Measurements from ENCODE around the gene LRRK1.

Gene LRRK1

GRCh38 chr15:100922192-100923040 is 3.3 kb downstream of the LRRK1 start:
- WGBS (ENCODE audit: extremely low coverage, insufficient coverage, insufficient read length) = no CpG with 5 or more reads among the region's 13 CpGs

GRCh38 chr15:100923076-100923475 is 3.9 kb downstream of the LRRK1 start:
- no peak overlapping the region for H3K14ac ChIP-seq (ENCODE audit: low read length)
- H3K4me2 ChIP-seq (ENCODE audit: low read length) = no peak overlapping the region
- DNase-seq = peak in 1 of 2 donors; percentile 28
- H3K23ac ChIP-seq (ENCODE audit: low read length) = no peak overlapping the region
- H3K27ac ChIP-seq (ENCODE audit: low read depth, low read length) = no peak overlapping the region
- H3K4me3 ChIP-seq (ENCODE audit: low read depth, low read length) = no peak overlapping the region
- H2BK120ac ChIP-seq (ENCODE audit: insufficient read depth, low read length, poor library complexity) = no peak overlapping the region
- no CpG with 5 or more reads among the region's 7 CpGs for WGBS (ENCODE audit: extremely low coverage, insufficient coverage, insufficient read length)
- H4K91ac ChIP-seq (ENCODE audit: low read depth, low read length) = no peak overlapping the region
- H3K9me3 ChIP-seq (ENCODE audit: insufficient read depth, low read depth, low read length) = peaks cover 1% of the 10 kb centered on the region
- H4K8ac ChIP-seq (ENCODE audit: low read depth, low read length) = no peak overlapping the region
- H3K36me3 ChIP-seq (ENCODE audit: control insufficient read depth in 1 of 2, insufficient read depth in 2 of 2, low read length in 2 of 2) = no peaks in the 10 kb centered on the region
- no peak overlapping the region for H3K18ac ChIP-seq (ENCODE audit: low read length)
- no peak overlapping the region for H3K9ac ChIP-seq (ENCODE audit: low read length)
- H3K79me1 ChIP-seq (ENCODE audit: low read length) = peaks cover 9% of the 10 kb centered on the region
- H2BK5ac ChIP-seq (ENCODE audit: low read depth, low read length, poor library complexity) = no peak overlapping the region
- H2BK12ac ChIP-seq (ENCODE audit: low read length) = no peak overlapping the region
- no peak overlapping the region for H4K12ac ChIP-seq (ENCODE audit: low read depth, low read length)
- H3K4ac ChIP-seq (ENCODE audit: low read depth, low read length) = no peak overlapping the region
- peaks cover 13% of the 10 kb centered on the region in 2 experiments for H3K4me1 ChIP-seq (ENCODE audit: control insufficient read depth in 1 of 2, insufficient read depth in 2 of 2, low read length in 2 of 2)
- no peak overlapping the region for H2AK5ac ChIP-seq (ENCODE audit: low read length)
- peaks cover 27% of the 10 kb centered on the region for H3K27me3 ChIP-seq (ENCODE audit: insufficient read depth, low read length)
- peaks cover 7% of the 10 kb centered on the region for H3K79me2 ChIP-seq (ENCODE audit: control insufficient read depth, insufficient read depth, low read length, poor library complexity)
- H2AFZ ChIP-seq (ENCODE audit: insufficient read depth, low read length, poor library complexity) = no peak overlapping the region

More at GRCh38 chr15:100922192-100923040, 3.3 kb downstream of the LRRK1 start:
- no peak overlapping the region for H3K4me2 ChIP-seq (ENCODE audit: low read length)
- no peak overlapping the region for H2BK120ac ChIP-seq (ENCODE audit: insufficient read depth, low read length, poor library complexity)
- no peak overlapping the region for H4K8ac ChIP-seq (ENCODE audit: low read depth, low read length)
- H3K4ac ChIP-seq (ENCODE audit: low read depth, low read length) = no peak overlapping the region
- H3K14ac ChIP-seq (ENCODE audit: low read length) = no peak overlapping the region
- H3K27me3 ChIP-seq (ENCODE audit: insufficient read depth, low read length) = peaks cover 28% of the 10 kb centered on the region
- H4K12ac ChIP-seq (ENCODE audit: low read depth, low read length) = no peak overlapping the region
- H3K4me1 ChIP-seq (ENCODE audit: control insufficient read depth in 1 of 2, insufficient read depth in 2 of 2, low read length in 2 of 2) = peaks cover 13% of the 10 kb centered on the region in 2 experiments
- no peak overlapping the region for H4K91ac ChIP-seq (ENCODE audit: low read depth, low read length)
- H2AFZ ChIP-seq (ENCODE audit: insufficient read depth, low read length, poor library complexity) = no peak overlapping the region
- H3K79me1 ChIP-seq (ENCODE audit: low read length) = peaks cover 9% of the 10 kb centered on the region
- no peak overlapping the region for H3K9ac ChIP-seq (ENCODE audit: low read length)
- no peak overlapping the region for H2BK5ac ChIP-seq (ENCODE audit: low read depth, low read length, poor library complexity)
- H2AK5ac ChIP-seq (ENCODE audit: low read length) = no peak overlapping the region
- H3K79me2 ChIP-seq (ENCODE audit: control insufficient read depth, insufficient read depth, low read length, poor library complexity) = peaks cover 7% of the 10 kb centered on the region
- H3K4me3 ChIP-seq (ENCODE audit: low read depth, low read length) = no peak overlapping the region
- no peak overlapping the region for H3K18ac ChIP-seq (ENCODE audit: low read length)
- H3K9me3 ChIP-seq (ENCODE audit: insufficient read depth, low read depth, low read length) = peaks cover 1% of the 10 kb centered on the region
- no peak overlapping the region for H3K23ac ChIP-seq (ENCODE audit: low read length)
- no peak overlapping the region for H3K27ac ChIP-seq (ENCODE audit: low read depth, low read length)
- DNase-seq = no peak
- H2BK12ac ChIP-seq (ENCODE audit: low read length) = no peak overlapping the region
- no peaks in the 10 kb centered on the region for H3K36me3 ChIP-seq (ENCODE audit: control insufficient read depth in 1 of 2, insufficient read depth in 2 of 2, low read length in 2 of 2)

GRCh38 chr15:100923902-100924301 is 4.7 kb downstream of the LRRK1 start:
- Histone ChIP-seq H3K9ac (ENCODE audit: low read length) (no peak overlapping the region), H3K4me1 (ENCODE audit: control insufficient read depth in 1 of 2, insufficient read depth in 2 of 2, low read length in 2 of 2) (peaks cover 11 to 14% of the 10 kb centered on the region in 2 experiments), H3K79me1 (ENCODE audit: low read length) (peaks cover 7% of the 10 kb centered on the region), H2AFZ (ENCODE audit: insufficient read depth, low read length, poor library complexity) (no peak overlapping the region), H3K4me2 (ENCODE audit: low read length) (no peak overlapping the region), H3K14ac (ENCODE audit: low read length) (no peak overlapping the region), H4K8ac (ENCODE audit: low read depth, low read length) (no peak overlapping the region), H3K36me3 (ENCODE audit: control insufficient read depth in 1 of 2, insufficient read depth in 2 of 2, low read length in 2 of 2) (no peaks in the 10 kb centered on the region), H3K79me2 (ENCODE audit: control insufficient read depth, insufficient read depth, low read length, poor library complexity) (peaks cover 6% of the 10 kb centered on the region), H3K9me3 (ENCODE audit: insufficient read depth, low read depth, low read length) (peaks cover 1% of the 10 kb centered on the region), H3K18ac (ENCODE audit: low read length) (no peak overlapping the region), H4K12ac (ENCODE audit: low read depth, low read length) (no peak overlapping the region), H3K27ac (ENCODE audit: low read depth, low read length) (no peak overlapping the region), H2BK5ac (ENCODE audit: low read depth, low read length, poor library complexity) (no peak overlapping the region), H2BK12ac (ENCODE audit: low read length) (no peak overlapping the region), H2AK5ac (ENCODE audit: low read length) (no peak overlapping the region), H4K91ac (ENCODE audit: low read depth, low read length) (no peak overlapping the region), H3K27me3 (ENCODE audit: insufficient read depth, low read length) (peaks cover 19% of the 10 kb centered on the region), H2BK120ac (ENCODE audit: insufficient read depth, low read length, poor library complexity) (no peak overlapping the region), H3K4ac (ENCODE audit: low read depth, low read length) (no peak overlapping the region), H3K4me3 (ENCODE audit: low read depth, low read length) (no peak overlapping the region), H3K23ac (ENCODE audit: low read length) (no peak overlapping the region)
- peak; percentile 96 to 98 for DNase-seq
- WGBS (ENCODE audit: extremely low coverage, insufficient coverage, insufficient read length) = no CpG with 5 or more reads among the region's 5 CpGs

GRCh38 chr15:100924436-100924835 is 5.3 kb downstream of the LRRK1 start:
- no peak overlapping the region for H4K8ac ChIP-seq (ENCODE audit: low read depth, low read length)
- no peak overlapping the region for H2BK12ac ChIP-seq (ENCODE audit: low read length)
- no peak overlapping the region for H3K27ac ChIP-seq (ENCODE audit: low read depth, low read length)
- H3K14ac ChIP-seq (ENCODE audit: low read length) = no peak overlapping the region
- no peak overlapping the region for H4K12ac ChIP-seq (ENCODE audit: low read depth, low read length)
- no peaks in the 10 kb centered on the region for H3K36me3 ChIP-seq (ENCODE audit: control insufficient read depth in 1 of 2, insufficient read depth in 2 of 2, low read length in 2 of 2)
- H3K4me3 ChIP-seq (ENCODE audit: low read depth, low read length) = no peak overlapping the region
- no CpG with 5 or more reads among the region's 11 CpGs for WGBS (ENCODE audit: extremely low coverage, insufficient coverage, insufficient read length)
- H2BK120ac ChIP-seq (ENCODE audit: insufficient read depth, low read length, poor library complexity) = no peak overlapping the region
- no peak for DNase-seq
- peaks cover 4% of the 10 kb centered on the region for H3K79me2 ChIP-seq (ENCODE audit: control insufficient read depth, insufficient read depth, low read length, poor library complexity)
- H3K79me1 ChIP-seq (ENCODE audit: low read length) = peaks cover 5% of the 10 kb centered on the region
- no peak overlapping the region for H2AFZ ChIP-seq (ENCODE audit: insufficient read depth, low read length, poor library complexity)
- H3K4me1 ChIP-seq (ENCODE audit: control insufficient read depth in 1 of 2, insufficient read depth in 2 of 2, low read length in 2 of 2) = peaks cover 13 to 18% of the 10 kb centered on the region in 2 experiments
- no peak overlapping the region for H2AK5ac ChIP-seq (ENCODE audit: low read length)
- H3K4ac ChIP-seq (ENCODE audit: low read depth, low read length) = no peak overlapping the region
- H3K9ac ChIP-seq (ENCODE audit: low read length) = no peak overlapping the region
- no peak overlapping the region for H3K4me2 ChIP-seq (ENCODE audit: low read length)
- no peak overlapping the region for H2BK5ac ChIP-seq (ENCODE audit: low read depth, low read length, poor library complexity)
- peaks cover 14% of the 10 kb centered on the region for H3K27me3 ChIP-seq (ENCODE audit: insufficient read depth, low read length)
- peaks cover 1% of the 10 kb centered on the region for H3K9me3 ChIP-seq (ENCODE audit: insufficient read depth, low read depth, low read length)
- H4K91ac ChIP-seq (ENCODE audit: low read depth, low read length) = no peak overlapping the region
- no peak overlapping the region for H3K18ac ChIP-seq (ENCODE audit: low read length)
- no peak overlapping the region for H3K23ac ChIP-seq (ENCODE audit: low read length)

Data from trophoblast cell (in vitro differentiated cells and primary cell).